Cardiac muscle cell (in vitro differentiated cells and primary cell): Measurements from ENCODE around the gene TLCD2. TPM values are rescaled to one million over a fixed set of nuclear protein-coding genes. Genes with fewer than 3 reads are reported as not detected.
A peak's percentile ranks its signal among the peaks of the same experiment; 100 is the strongest.

ENCODE experiments used
- DNase-seq, 2 donors: peaks; one replicate each; pipeline versions ENCODE4 v3.0.0 to v3.0.0-alpha.2; 2010 to 2017; ENCODE audit warnings: low read depth in 1 of 2, low spot score in 1 of 2
- H3K27ac ChIP-seq: fragments of 200-600 bp; sonication (generic); 2 replicates; pipeline ENCODE4 v1.5.1; 2016
- H3K27me3 ChIP-seq: fragments of 200-600 bp; sonication (generic); 2 replicates; pipeline ENCODE4 v1.6.0; 2016; ENCODE audit warnings: control low read depth
- H3K36me3 ChIP-seq: fragments of 200-600 bp; sonication (generic); 2 replicates; pipeline ENCODE4 v1.5.1; 2016; ENCODE audit warnings: control low read depth
- H3K4me1 ChIP-seq: fragments of 200-600 bp; sonication (generic); 2 replicates; pipeline ENCODE4 v1.8.1; 2017; ENCODE audit warnings: low read depth, mild to moderate bottlenecking, mixed run types
- H3K4me3 ChIP-seq: fragments of 200-600 bp; sonication (generic); 2 replicates; pipeline ENCODE4 v1.5.1; 2016; ENCODE audit warnings: mild to moderate bottlenecking
- H3K9me3 ChIP-seq: fragments of 200-600 bp; sonication (generic); 2 replicates; pipeline ENCODE4 v1.5.1; 2017; ENCODE audit warnings: low read depth, mild to moderate bottlenecking, control low read depth
- polyA plus RNA-seq: library from polyadenylated mRNA; unstranded; fragments of >200 nt; fragmentation: Nextera tagmentation; extraction: Ambion mirVana; gene quantifications from 2 replicates; pipeline ENCODE4 v1.2.1, GENCODE V29; 2016
- total RNA-seq: library from RNA; depleted of rRNA; stranded (reverse); fragments of >200 nt; gene quantifications from 2 replicates; pipeline ENCODE4 v1.2.3, GENCODE V29; 2016
- TF ChIP-seq, protein P1 (sequence below): IDR thresholded peaks from 2 replicates; pipeline ENCODE4 v1.5.1; 2012; ENCODE audit warnings: low read depth, mild to moderate bottlenecking, low read length

TLCD2 gene, protein sequence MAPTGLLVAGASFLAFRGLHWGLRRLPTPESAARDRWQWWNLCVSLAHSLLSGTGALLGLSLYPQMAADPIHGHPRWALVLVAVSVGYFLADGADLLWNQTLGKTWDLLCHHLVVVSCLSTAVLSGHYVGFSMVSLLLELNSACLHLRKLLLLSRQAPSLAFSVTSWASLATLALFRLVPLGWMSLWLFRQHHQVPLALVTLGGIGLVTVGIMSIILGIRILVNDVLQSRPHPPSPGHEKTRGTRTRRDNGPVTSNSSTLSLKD
- total RNA-seq (2.1 and 3.1 TPM in 2 replicates), polyA plus RNA-seq (0.89 and 1.4 TPM in 2 replicates)

GRCh38 chr17:1709971-1710806, at the start of gene TLCD2:
Gene TLCD2 (minus strand): TSS chr17:1710377. CDS start chr17:1710242, 135 bp downstream.
- H3K27me3 ChIP-seq = no peaks in the 10 kb centered on the region
- no peak within 1 kb of the TSS for H3K27ac ChIP-seq
- no peaks in the 10 kb centered on the region for H3K36me3 ChIP-seq
- peaks cover 5% of the 10 kb centered on the region for H3K4me1 ChIP-seq
- DNase-seq = peak; percentile 77
- H3K9me3 ChIP-seq = no peaks in the 10 kb centered on the region
- TF ChIP-seq, protein P1, sequence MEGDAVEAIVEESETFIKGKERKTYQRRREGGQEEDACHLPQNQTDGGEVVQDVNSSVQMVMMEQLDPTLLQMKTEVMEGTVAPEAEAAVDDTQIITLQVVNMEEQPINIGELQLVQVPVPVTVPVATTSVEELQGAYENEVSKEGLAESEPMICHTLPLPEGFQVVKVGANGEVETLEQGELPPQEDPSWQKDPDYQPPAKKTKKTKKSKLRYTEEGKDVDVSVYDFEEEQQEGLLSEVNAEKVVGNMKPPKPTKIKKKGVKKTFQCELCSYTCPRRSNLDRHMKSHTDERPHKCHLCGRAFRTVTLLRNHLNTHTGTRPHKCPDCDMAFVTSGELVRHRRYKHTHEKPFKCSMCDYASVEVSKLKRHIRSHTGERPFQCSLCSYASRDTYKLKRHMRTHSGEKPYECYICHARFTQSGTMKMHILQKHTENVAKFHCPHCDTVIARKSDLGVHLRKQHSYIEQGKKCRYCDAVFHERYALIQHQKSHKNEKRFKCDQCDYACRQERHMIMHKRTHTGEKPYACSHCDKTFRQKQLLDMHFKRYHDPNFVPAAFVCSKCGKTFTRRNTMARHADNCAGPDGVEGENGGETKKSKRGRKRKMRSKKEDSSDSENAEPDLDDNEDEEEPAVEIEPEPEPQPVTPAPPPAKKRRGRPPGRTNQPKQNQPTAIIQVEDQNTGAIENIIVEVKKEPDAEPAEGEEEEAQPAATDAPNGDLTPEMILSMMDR = no peak
- H3K4me3 ChIP-seq = peak within 1 kb of the TSS; percentile 62

DNA sequence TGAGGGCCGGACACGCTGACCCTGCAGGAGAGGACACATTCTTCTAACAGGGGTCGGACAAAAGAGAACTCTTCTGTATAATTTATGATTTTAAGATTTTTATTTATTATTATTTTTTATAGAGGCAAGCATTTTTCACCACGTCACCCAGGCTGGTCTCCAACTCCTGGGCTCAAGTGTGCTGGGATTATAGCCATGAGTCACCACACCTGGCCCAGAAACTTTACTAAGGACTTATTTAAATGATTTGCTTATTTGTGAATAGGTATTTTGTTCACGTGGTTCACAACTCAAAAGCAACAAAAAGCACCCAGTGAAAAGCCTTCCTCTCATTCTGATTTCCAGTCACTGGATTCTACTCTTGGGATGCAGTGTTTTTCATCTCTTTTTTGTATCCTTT, 49.4 kb upstream of the TLCD2 start:
- no peaks in the 10 kb centered on the region for H3K27me3 ChIP-seq
- TF ChIP-seq, protein P1 = no peak
- no peaks in the 10 kb centered on the region for H3K36me3 ChIP-seq
- peaks cover 20% of the 10 kb centered on the region for H3K4me1 ChIP-seq
- H3K9me3 ChIP-seq = no peaks in the 10 kb centered on the region
- H3K27ac ChIP-seq = no peak overlapping the region
- no peak overlapping the region for H3K4me3 ChIP-seq
- no peak for DNase-seq

GRCh38 chr17:1758807-1759206, 48.6 kb upstream of the TLCD2 start:
- Histone ChIP-seq H3K27me3 (no peaks in the 10 kb centered on the region), H3K27ac (no peak overlapping the region), H3K9me3 (no peaks in the 10 kb centered on the region), H3K4me3 (no peak overlapping the region), H3K4me1 (peaks cover 16% of the 10 kb centered on the region), H3K36me3 (no peaks in the 10 kb centered on the region)
- TF ChIP-seq, protein P1 = no peak
- DNase-seq = no peak

- TF ChIP-seq, protein P1 = no peak
- Histone ChIP-seq H3K9me3 (no peaks in the 10 kb centered on the region), H3K27me3 (no peaks in the 10 kb centered on the region), H3K27ac (no peak overlapping the region), H3K4me1 (no peaks in the 10 kb centered on the region), H3K36me3 (no peaks in the 10 kb centered on the region), H3K4me3 (no peak overlapping the region)
- DNase-seq = no peak
These were observed 45.7 kb upstream of the TLCD2 start for GRCh38 chr17:1755827-1756262.

- no peaks in the 10 kb centered on the region for H3K4me1 ChIP-seq
- no peaks in the 10 kb centered on the region for H3K27me3 ChIP-seq
- H3K36me3 ChIP-seq = no peaks in the 10 kb centered on the region
- DNase-seq = no peak
- no peak overlapping the region for H3K4me3 ChIP-seq
- no peak overlapping the region for H3K27ac ChIP-seq
- H3K9me3 ChIP-seq = no peaks in the 10 kb centered on the region
- TF ChIP-seq, protein P1 = no peak
These were observed 45.2 kb upstream of the TLCD2 start for GRCh38 chr17:1755252-1755826.
